ENCODE results near the gene CACNG4. TPM values are rescaled to one million over a fixed set of nuclear protein-coding genes. Genes with fewer than 3 reads are reported as not detected.

CACNG4 gene
- total RNA-seq: not detected
- polyA plus RNA-seq: not detected
- long read RNA-seq, donor 1: 0 reads
- long read RNA-seq, donor 2, partial matches to known transcripts: 0 of 1 reads
- long read RNA-seq, donor 2, other reads (novel, unspliced or antisense): 0 of 1 reads

- peak within 1 kb of the TSS in 7 of 8 donors; percentile 34 to 67 (median 36) for H3K4me3 ChIP-seq
- TF ChIP-seq POLR2AphosphoS5 (IDR thresholded peaks at IDR 0.05): no peak
- no peak for TF ChIP-seq POLR2A (IDR thresholded peaks at IDR 0.05)
- TF ChIP-seq, protein P1, sequence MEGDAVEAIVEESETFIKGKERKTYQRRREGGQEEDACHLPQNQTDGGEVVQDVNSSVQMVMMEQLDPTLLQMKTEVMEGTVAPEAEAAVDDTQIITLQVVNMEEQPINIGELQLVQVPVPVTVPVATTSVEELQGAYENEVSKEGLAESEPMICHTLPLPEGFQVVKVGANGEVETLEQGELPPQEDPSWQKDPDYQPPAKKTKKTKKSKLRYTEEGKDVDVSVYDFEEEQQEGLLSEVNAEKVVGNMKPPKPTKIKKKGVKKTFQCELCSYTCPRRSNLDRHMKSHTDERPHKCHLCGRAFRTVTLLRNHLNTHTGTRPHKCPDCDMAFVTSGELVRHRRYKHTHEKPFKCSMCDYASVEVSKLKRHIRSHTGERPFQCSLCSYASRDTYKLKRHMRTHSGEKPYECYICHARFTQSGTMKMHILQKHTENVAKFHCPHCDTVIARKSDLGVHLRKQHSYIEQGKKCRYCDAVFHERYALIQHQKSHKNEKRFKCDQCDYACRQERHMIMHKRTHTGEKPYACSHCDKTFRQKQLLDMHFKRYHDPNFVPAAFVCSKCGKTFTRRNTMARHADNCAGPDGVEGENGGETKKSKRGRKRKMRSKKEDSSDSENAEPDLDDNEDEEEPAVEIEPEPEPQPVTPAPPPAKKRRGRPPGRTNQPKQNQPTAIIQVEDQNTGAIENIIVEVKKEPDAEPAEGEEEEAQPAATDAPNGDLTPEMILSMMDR (IDR thresholded peaks at IDR 0.05 in 8 of 11, conservative IDR thresholded peaks at IDR 0.05 in 3 of 11): no peak
- no peaks in the 10 kb centered on the region for H3K36me3 ChIP-seq
- H3K9me3 ChIP-seq: no peaks in the 10 kb centered on the region
- H3K27ac ChIP-seq: no peak within 1 kb of the TSS
- peaks cover 2 to 90% (median 46%) of the 10 kb centered on the region in 7 donors for H3K27me3 ChIP-seq (replicated peaks in 1 of 7)
- intact Hi-C loops (cut with DNase I; ENCODE audit: low total_unique reads): no loop called here
- H3K4me1 ChIP-seq: peaks cover 5 to 27% (median 20%) of the 10 kb centered on the region in 6 donors
- DNase-seq: no peak
- WGBS, 5 donors: 6 to 21% (median 11%) methylated on average over 25 to 62 of the region's 71 CpGs
Measured at GRCh38 chr17:66963909-66964771, at the start of gene CACNG4. TSS of gene CACNG4 (plus strand) at chr17:66964707. CDS start at chr17:66964912, 205 bp downstream.

DNA sequence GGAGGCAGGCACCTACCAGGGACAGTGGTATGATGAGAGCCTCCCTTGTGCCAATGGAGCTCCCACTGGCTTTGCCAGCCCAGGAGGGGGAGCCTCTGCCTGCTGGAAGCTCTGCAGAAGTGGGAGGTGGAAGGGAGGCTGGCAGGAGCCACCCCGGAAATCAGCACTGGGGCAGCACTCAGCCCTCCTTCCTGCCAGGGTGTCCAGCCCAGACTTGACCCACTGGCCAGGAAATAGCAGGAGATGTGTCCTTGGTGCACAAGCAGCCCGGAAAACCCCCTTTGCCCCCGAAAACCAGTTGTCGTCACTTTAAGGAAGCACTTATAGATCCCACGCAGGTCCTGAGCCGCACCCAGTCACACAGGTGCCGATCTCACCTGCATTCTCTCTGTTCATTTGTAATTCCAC, 49.3 kb upstream of the CACNG4 start:
- intact Hi-C loops (cut with DNase I; ENCODE audit: low total_unique reads): no loop called here
- H3K4me1 ChIP-seq: no peaks in the 10 kb centered on the region
- TF ChIP-seq, protein P1 (IDR thresholded peaks at IDR 0.05 in 8 of 11, conservative IDR thresholded peaks at IDR 0.05 in 3 of 11): no peak
- TF ChIP-seq POLR2A (IDR thresholded peaks at IDR 0.05) (no peak), POLR2AphosphoS5 (IDR thresholded peaks at IDR 0.05) (no peak)
- peaks cover 0 to 36% (median 0%) of the 10 kb centered on the region in 7 donors for H3K27me3 ChIP-seq (replicated peaks in 1 of 7)
- no peak overlapping the region for H3K27ac ChIP-seq
- peaks cover 0 to 8% (median 0%) of the 10 kb centered on the region in 8 donors for H3K9me3 ChIP-seq
- no peaks in the 10 kb centered on the region for H3K36me3 ChIP-seq
- DNase-seq: peak; percentile 62
- WGBS, 5 donors: 59 to 69% (median 61%) methylated on average over 7 of the region's 7 CpGs
- no peak overlapping the region for H3K4me3 ChIP-seq

- peak; percentile 33 for DNase-seq
- intact Hi-C loops (cut with DNase I; ENCODE audit: low total_unique reads): no loop called here
- Histone ChIP-seq H3K27me3 (replicated peaks in 1 of 7) (peaks cover 0 to 36% (median 0%) of the 10 kb centered on the region in 7 donors), H3K27ac (no peak overlapping the region), H3K36me3 (no peaks in the 10 kb centered on the region), H3K9me3 (peaks cover 0 to 9% (median 2%) of the 10 kb centered on the region in 8 donors), H3K4me1 (no peaks in the 10 kb centered on the region), H3K4me3 (no peak overlapping the region)
- TF ChIP-seq POLR2AphosphoS5 (IDR thresholded peaks at IDR 0.05) (no peak), POLR2A (IDR thresholded peaks at IDR 0.05) (no peak)
- TF ChIP-seq, protein P1 (IDR thresholded peaks at IDR 0.05 in 8 of 11, conservative IDR thresholded peaks at IDR 0.05 in 3 of 11): no peak
- WGBS, 5 donors: 90 to 93% (median 92%) methylated on average over 11 of the region's 11 CpGs
Measured at GRCh38 chr17:66915792-66916191, 48.7 kb upstream of the CACNG4 start.

GRCh38 chr17:66916946-66917345, 47.6 kb upstream of the CACNG4 start:
- H3K27me3 ChIP-seq (replicated peaks in 1 of 7): peaks cover 0 to 36% (median 0%) of the 10 kb centered on the region in 7 donors
- WGBS, 5 donors: 94 to 100% (median 96%) methylated on average over 1 of the region's 1 CpG
- DNase-seq: no peak
- TF ChIP-seq, protein P1 (IDR thresholded peaks at IDR 0.05 in 8 of 11, conservative IDR thresholded peaks at IDR 0.05 in 3 of 11): no peak
- TF ChIP-seq POLR2A (IDR thresholded peaks at IDR 0.05) (no peak), POLR2AphosphoS5 (IDR thresholded peaks at IDR 0.05) (no peak)
- no peak overlapping the region for H3K4me3 ChIP-seq
- H3K27ac ChIP-seq: no peak overlapping the region
- no peaks in the 10 kb centered on the region for H3K36me3 ChIP-seq
- intact Hi-C loops (cut with DNase I; ENCODE audit: low total_unique reads): no loop called here
- H3K4me1 ChIP-seq: no peaks in the 10 kb centered on the region
- H3K9me3 ChIP-seq: peaks cover 0 to 21% (median 2%) of the 10 kb centered on the region in 8 donors

All from spleen (tissue), 13 donors.